Thyroid gland (tissue), 4 donors: ENCODE results near the gene LEF1.

Experiments used
- POLR2A ChIP-seq, 2 donors: fragments of 450-650 bp; IDR thresholded peaks; one replicate each; pipeline ENCODE4 v1.6.1; 2017; ENCODE audit warnings: antibody characterized with exemption in 2 of 2, mild to moderate bottlenecking in 2 of 2, moderate library complexity in 1 of 2
- TF ChIP-seq, protein P1 (sequence below), 6 experiments: fragments of 200-600 bp in 3 of 6; fragments of 450-650 bp in 3 of 6; sonication (generic) in 3 of 6; IDR thresholded peaks; one replicate each; pipeline ENCODE4 v1.5.1; 2016 to 2019; ENCODE audit warnings: antibody characterized with exemption in 6 of 6, mild to moderate bottlenecking in 2 of 6, inconsistent platforms in 1 of 6, moderate library complexity in 1 of 6

DNA sequence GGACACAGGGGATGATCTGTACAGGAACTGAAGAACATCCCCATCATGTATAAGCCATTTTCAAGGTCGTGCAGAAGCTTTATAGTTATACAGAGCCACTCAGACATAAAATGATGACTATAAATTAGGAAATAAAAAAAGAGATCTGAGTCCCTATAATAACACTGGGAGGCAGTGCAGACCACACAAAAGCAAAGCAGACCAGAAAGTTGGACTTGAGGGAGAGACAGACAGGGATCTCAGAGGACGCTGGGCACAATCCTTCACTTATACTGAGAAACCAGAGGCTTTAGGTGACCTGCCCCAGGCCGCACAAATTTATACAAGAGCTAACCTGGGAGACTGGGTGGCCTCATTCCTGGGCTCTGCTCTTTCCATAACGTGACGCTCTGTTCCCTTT is 108.6 kb downstream of the LEF1 start:
- TF ChIP-seq, protein P1, sequence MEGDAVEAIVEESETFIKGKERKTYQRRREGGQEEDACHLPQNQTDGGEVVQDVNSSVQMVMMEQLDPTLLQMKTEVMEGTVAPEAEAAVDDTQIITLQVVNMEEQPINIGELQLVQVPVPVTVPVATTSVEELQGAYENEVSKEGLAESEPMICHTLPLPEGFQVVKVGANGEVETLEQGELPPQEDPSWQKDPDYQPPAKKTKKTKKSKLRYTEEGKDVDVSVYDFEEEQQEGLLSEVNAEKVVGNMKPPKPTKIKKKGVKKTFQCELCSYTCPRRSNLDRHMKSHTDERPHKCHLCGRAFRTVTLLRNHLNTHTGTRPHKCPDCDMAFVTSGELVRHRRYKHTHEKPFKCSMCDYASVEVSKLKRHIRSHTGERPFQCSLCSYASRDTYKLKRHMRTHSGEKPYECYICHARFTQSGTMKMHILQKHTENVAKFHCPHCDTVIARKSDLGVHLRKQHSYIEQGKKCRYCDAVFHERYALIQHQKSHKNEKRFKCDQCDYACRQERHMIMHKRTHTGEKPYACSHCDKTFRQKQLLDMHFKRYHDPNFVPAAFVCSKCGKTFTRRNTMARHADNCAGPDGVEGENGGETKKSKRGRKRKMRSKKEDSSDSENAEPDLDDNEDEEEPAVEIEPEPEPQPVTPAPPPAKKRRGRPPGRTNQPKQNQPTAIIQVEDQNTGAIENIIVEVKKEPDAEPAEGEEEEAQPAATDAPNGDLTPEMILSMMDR (IDR thresholded peaks at IDR 0.05), result peak in 3 of 6 experiments; percentile 30 to 54 (median 45)
- no peak for TF ChIP-seq POLR2A (IDR thresholded peaks at IDR 0.05)
